GM23338 (cell line): ENCODE results near the gene OARD1. TPM values are rescaled to one million over a fixed set of nuclear protein-coding genes. Genes with fewer than 3 reads are reported as not detected.

Experiments used
- ATAC-seq: fragments of 200-7000 bp; cut with Tn5 transposase; 3 replicates; pipeline ENCODE4 v1.9.1; 2020
- DNase-seq: peaks from one replicate; pipeline ENCODE4 v3.0.0-alpha.2; 2015; ENCODE audit warnings: low spot score
- H2AFZ ChIP-seq: fragments of 200-600 bp; sonication (generic); 2 replicates; pipeline ENCODE4 v1.8.0; 2016; ENCODE audit warnings: antibody characterized with exemption, mild to moderate bottlenecking, moderate library complexity
- H3F3A ChIP-seq: fragments of 200-600 bp; sonication (generic); replicated peaks from 2 replicates; pipeline ENCODE4 v1.8.0; 2017; ENCODE audit warnings: antibody characterized with exemption, mixed run types, low read depth
- H3K27ac ChIP-seq: fragments of 200-600 bp; sonication (generic); 2 replicates; pipeline ENCODE4 v1.6.1; 2016; ENCODE audit warnings: low read depth
- H3K27me3 ChIP-seq: fragments of 200-600 bp; sonication (generic); 2 replicates; pipeline ENCODE4 v1.8.0; 2016; ENCODE audit warnings: mild to moderate bottlenecking, mixed run types, moderate library complexity; ENCODE audit not compliant: insufficient read depth
- H3K36me3 ChIP-seq: fragments of 200-600 bp; sonication (generic); 2 replicates; pipeline ENCODE4 v1.8.0; 2016; ENCODE audit warnings: mild to moderate bottlenecking; ENCODE audit not compliant: insufficient read depth
- H3K4me1 ChIP-seq: fragments of 200-600 bp; sonication (generic); 2 replicates; pipeline ENCODE4 v1.8.0; 2016; ENCODE audit warnings: mild to moderate bottlenecking, moderate library complexity; ENCODE audit not compliant: insufficient read depth
- H3K4me2 ChIP-seq: fragments of 200-600 bp; sonication (generic); 2 replicates; pipeline ENCODE4 v1.7.1; 2017; ENCODE audit warnings: mixed run types
- H3K4me3 ChIP-seq: fragments of 200-600 bp; sonication (generic); 2 replicates; pipeline ENCODE4 v1.6.1; 2016; ENCODE audit warnings: mixed run types
- H3K79me2 ChIP-seq: fragments of 200-600 bp; sonication (generic); replicated peaks from 2 replicates; pipeline ENCODE4 v1.8.0; 2017; ENCODE audit warnings: mild to moderate bottlenecking; ENCODE audit not compliant: insufficient read depth
- H3K9me2 ChIP-seq: fragments of 200-600 bp; sonication (generic); 2 replicates; pipeline ENCODE4 v1.8.0; 2017; ENCODE audit not compliant: insufficient read depth
- H4K20me1 ChIP-seq: fragments of 200-600 bp; sonication (generic); replicated peaks from 2 replicates; pipeline ENCODE4 v1.8.0; 2017; ENCODE audit warnings: mild to moderate bottlenecking; ENCODE audit not compliant: insufficient read depth
- H3K27ac Mint-ChIP-seq: 2 replicates; pipeline ENCODE4 v1.8.0; 2020; ENCODE audit warnings: inconsistent platforms, mild to moderate bottlenecking, moderate library complexity, mixed read lengths
- H3K27me3 Mint-ChIP-seq: 3 replicates; pipeline ENCODE4 v1.8.0; 2022; ENCODE audit warnings: low read depth, mild to moderate bottlenecking, moderate library complexity, mixed read lengths, inconsistent platforms; ENCODE audit not compliant: insufficient read depth, poor library complexity
- H3K36me3 Mint-ChIP-seq: 3 replicates; pipeline ENCODE4 v1.8.0; 2021; ENCODE audit warnings: low read depth, mild to moderate bottlenecking, inconsistent platforms, moderate library complexity, mixed read lengths
- H3K4me1 Mint-ChIP-seq: 3 replicates; pipeline ENCODE4 v1.8.0; 2020; ENCODE audit warnings: mild to moderate bottlenecking, inconsistent platforms, mixed read lengths
- H3K4me3 Mint-ChIP-seq: 3 replicates; pipeline ENCODE4 v1.8.0; 2021; ENCODE audit warnings: moderate library complexity, mild to moderate bottlenecking, inconsistent platforms, mixed read lengths
- H3K9me3 Mint-ChIP-seq: 3 replicates; pipeline ENCODE4 v1.8.0; 2020; ENCODE audit warnings: moderate library complexity, mild to moderate bottlenecking, inconsistent platforms, mixed read lengths
- CREB1 ChIP-seq: fragments of 250-450 bp; sonication (Bioruptor Pico); IDR thresholded peaks from 2 replicates; pipeline ENCODE4 v1.5.0; 2020; ENCODE audit warnings: low read depth, mild to moderate bottlenecking, moderate library complexity
- ETS1 ChIP-seq: IDR thresholded peaks from 2 replicates; pipeline ENCODE4 v1.6.1; 2016; ENCODE audit warnings: antibody characterized with exemption
- EZH2 ChIP-seq: fragments of 200-600 bp; sonication (generic); IDR thresholded peaks from one replicate; pipeline ENCODE4 v1.8.0; 2017; ENCODE audit warnings: antibody characterized with exemption, mild to moderate bottlenecking, low read depth; ENCODE audit not compliant: unreplicated experiment
- EZH2phosphoT487 ChIP-seq: fragments of 200-600 bp; sonication (generic); IDR thresholded peaks from one replicate; pipeline ENCODE4 v1.8.1; 2018; ENCODE audit warnings: antibody characterized with exemption; ENCODE audit not compliant: unreplicated experiment
- JUNB ChIP-seq: IDR thresholded peaks from one replicate; pipeline ENCODE4 v1.6.1; 2016; ENCODE audit warnings: antibody characterized with exemption; ENCODE audit not compliant: unreplicated experiment
- NANOG ChIP-seq: IDR thresholded peaks from 2 replicates; pipeline ENCODE4 v1.6.1; 2016; ENCODE audit warnings: antibody characterized with exemption, borderline replicate concordance
- POLR2AphosphoS5 ChIP-seq: IDR thresholded peaks from 2 replicates; pipeline ENCODE4 v1.6.1; 2016; ENCODE audit warnings: antibody characterized with exemption, low read depth
- REST ChIP-seq: IDR thresholded peaks from one replicate; pipeline ENCODE4 v1.6.1; 2018; ENCODE audit warnings: antibody characterized with exemption; ENCODE audit not compliant: unreplicated experiment
- STAT1 ChIP-seq: IDR thresholded peaks from one replicate; pipeline ENCODE4 v1.6.1; 2016; ENCODE audit warnings: antibody characterized with exemption; ENCODE audit not compliant: unreplicated experiment
- ZNF114 ChIP-seq: fragments of 250-450 bp; sonication (Bioruptor Pico); IDR thresholded peaks from 2 replicates; pipeline ENCODE4 v1.5.0; 2020; ENCODE audit warnings: mild to moderate bottlenecking, moderate library complexity
- ZNF331 ChIP-seq: fragments of 250-450 bp; sonication (Bioruptor Pico); IDR thresholded peaks from 2 replicates; pipeline ENCODE4 v1.5.0; 2020; ENCODE audit warnings: low read depth, mild to moderate bottlenecking, moderate library complexity
- polyA plus RNA-seq: library from polyadenylated mRNA; unstranded; fragments of >200 nt; fragmentation: Nextera tagmentation; extraction: Ambion mirVana; gene quantifications from 2 replicates; pipeline ENCODE4 v1.2.1, GENCODE V29; 2016
- total RNA-seq: library from RNA; depleted of rRNA; stranded (reverse); fragments of >200 nt; shearing (Covaris generic); gene quantifications from 2 replicates; pipeline ENCODE4 v1.2.3, GENCODE V29; 2014
- TF ChIP-seq, protein P1 (sequence below): fragments of 250-450 bp; sonication (Bioruptor Pico); IDR thresholded peaks from 2 replicates; pipeline ENCODE4 v1.5.0; 2020; ENCODE audit warnings: mild to moderate bottlenecking, moderate library complexity
- TF ChIP-seq, protein P2 (sequence below), 2 experiments: fragments of 200-600 bp in 1 of 2; sonication (generic) in 1 of 2; conservative IDR thresholded peaks; 2 replicates each; pipeline versions ENCODE4 v1.5.1 to v1.6.1; 2016 to 2017; ENCODE audit warnings: antibody characterized with exemption in 2 of 2, low read depth in 2 of 2, mild to moderate bottlenecking in 2 of 2, moderate library complexity in 1 of 2

OARD1 gene
- total and polyA plus RNA-seq, 2 experiments from 2014 or later: 25.9 to 60.8 TPM

- TF ChIP-seq ZNF114 (CRISPR knock-in tag): no peak
- no peak for TF ChIP-seq NANOG
Observed at GRCh38 chr6:41064841-41065240, 7.3 kb downstream of the OARD1 start (continued).

DNA sequence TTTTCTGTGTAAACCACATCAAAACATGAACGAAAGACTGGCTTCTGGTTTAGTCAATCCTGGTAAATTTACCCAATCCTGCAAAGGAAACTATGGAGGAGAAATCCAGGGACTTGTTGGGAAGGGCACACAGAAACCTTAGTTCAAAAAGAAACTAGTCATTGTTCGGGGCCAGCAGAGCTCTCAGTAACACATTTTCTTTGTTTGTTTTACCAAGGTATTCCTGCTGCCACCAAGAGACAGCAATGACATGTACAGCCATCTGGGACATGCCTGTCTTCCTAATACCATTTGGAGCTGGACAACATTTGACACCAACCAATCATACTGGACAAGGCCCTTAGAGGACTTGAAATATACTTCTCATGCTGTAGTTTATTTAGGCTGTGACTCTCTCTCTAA is 8.3 kb downstream of the OARD1 start:
- Histone ChIP-seq H3K36me3 (peaks cover 16% of the 10 kb centered on the region; the same call in 1 of the 2 replicates), H2AFZ (no peak overlapping the region), H3K27me3 (no peaks in the 10 kb centered on the region), H3F3A (no peaks in the 10 kb centered on the region), H3K9me2 (no peaks in the 10 kb centered on the region; the same call in 1 of the 2 replicates), H3K4me3 (no peak overlapping the region), H3K4me1 (no peaks in the 10 kb centered on the region), H3K4me2 (no peak overlapping the region), H3K27ac (no peak overlapping the region), H4K20me1 (no peaks in the 10 kb centered on the region), H3K79me2 (no peaks in the 10 kb centered on the region)
- Mint-ChIP-seq H3K4me3 (no peak overlapping the region), H3K27me3 (no peaks in the 10 kb centered on the region), H3K9me3 (no peaks in the 10 kb centered on the region), H3K4me1 (peaks cover 7% of the 10 kb centered on the region), H3K27ac (no peak overlapping the region), H3K36me3 (peaks cover 38% of the 10 kb centered on the region)
- ATAC-seq: no peak
- no peak for DNase-seq
- TF ChIP-seq, protein P1, sequence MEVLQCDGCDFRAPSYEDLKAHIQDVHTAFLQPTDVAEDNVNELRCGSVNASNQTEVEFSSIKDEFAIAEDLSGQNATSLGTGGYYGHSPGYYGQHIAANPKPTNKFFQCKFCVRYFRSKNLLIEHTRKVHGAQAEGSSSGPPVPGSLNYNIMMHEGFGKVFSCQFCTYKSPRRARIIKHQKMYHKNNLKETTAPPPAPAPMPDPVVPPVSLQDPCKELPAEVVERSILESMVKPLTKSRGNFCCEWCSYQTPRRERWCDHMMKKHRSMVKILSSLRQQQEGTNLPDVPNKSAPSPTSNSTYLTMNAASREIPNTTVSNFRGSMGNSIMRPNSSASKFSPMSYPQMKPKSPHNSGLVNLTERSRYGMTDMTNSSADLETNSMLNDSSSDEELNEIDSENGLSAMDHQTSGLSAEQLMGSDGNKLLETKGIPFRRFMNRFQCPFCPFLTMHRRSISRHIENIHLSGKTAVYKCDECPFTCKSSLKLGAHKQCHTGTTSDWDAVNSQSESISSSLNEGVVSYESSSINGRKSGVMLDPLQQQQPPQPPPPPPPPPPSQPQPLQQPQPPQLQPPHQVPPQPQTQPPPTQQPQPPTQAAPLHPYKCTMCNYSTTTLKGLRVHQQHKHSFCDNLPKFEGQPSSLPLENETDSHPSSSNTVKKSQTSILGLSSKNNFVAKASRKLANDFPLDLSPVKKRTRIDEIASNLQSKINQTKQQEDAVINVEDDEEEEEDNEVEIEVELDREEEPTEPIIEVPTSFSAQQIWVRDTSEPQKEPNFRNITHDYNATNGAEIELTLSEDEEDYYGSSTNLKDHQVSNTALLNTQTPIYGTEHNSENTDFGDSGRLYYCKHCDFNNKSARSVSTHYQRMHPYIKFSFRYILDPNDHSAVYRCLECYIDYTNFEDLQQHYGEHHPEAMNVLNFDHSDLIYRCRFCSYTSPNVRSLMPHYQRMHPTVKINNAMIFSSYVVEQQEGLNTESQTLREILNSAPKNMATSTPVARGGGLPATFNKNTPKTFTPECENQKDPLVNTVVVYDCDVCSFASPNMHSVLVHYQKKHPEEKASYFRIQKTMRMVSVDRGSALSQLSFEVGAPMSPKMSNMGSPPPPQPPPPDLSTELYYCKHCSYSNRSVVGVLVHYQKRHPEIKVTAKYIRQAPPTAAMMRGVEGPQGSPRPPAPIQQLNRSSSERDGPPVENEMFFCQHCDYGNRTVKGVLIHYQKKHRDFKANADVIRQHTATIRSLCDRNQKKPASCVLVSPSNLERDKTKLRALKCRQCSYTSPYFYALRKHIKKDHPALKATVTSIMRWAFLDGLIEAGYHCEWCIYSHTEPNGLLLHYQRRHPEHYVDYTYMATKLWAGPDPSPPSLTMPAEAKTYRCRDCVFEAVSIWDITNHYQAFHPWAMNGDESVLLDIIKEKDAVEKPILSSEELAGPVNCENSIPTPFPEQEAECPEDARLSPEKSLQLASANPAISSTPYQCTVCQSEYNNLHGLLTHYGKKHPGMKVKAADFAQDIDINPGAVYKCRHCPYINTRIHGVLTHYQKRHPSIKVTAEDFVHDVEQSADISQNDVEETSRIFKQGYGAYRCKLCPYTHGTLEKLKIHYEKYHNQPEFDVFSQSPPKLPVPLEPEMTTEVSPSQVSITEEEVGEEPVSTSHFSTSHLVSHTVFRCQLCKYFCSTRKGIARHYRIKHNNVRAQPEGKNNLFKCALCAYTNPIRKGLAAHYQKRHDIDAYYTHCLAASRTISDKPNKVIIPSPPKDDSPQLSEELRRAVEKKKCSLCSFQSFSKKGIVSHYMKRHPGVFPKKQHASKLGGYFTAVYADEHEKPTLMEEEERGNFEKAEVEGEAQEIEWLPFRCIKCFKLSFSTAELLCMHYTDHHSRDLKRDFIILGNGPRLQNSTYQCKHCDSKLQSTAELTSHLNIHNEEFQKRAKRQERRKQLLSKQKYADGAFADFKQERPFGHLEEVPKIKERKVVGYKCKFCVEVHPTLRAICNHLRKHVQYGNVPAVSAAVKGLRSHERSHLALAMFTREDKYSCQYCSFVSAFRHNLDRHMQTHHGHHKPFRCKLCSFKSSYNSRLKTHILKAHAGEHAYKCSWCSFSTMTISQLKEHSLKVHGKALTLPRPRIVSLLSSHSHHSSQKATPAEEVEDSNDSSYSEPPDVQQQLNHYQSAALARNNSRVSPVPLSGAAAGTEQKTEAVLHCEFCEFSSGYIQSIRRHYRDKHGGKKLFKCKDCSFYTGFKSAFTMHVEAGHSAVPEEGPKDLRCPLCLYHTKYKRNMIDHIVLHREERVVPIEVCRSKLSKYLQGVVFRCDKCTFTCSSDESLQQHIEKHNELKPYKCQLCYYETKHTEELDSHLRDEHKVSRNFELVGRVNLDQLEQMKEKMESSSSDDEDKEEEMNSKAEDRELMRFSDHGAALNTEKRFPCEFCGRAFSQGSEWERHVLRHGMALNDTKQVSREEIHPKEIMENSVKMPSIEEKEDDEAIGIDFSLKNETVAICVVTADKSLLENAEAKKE: no peak
- TF ChIP-seq POLR2AphosphoS5 (no peak), STAT1 (no peak), EZH2 (no peak), EZH2phosphoT487 (no peak), REST (no peak), CREB1 (no peak), ZNF114 (CRISPR knock-in tag) (no peak), JUNB (no peak), ZNF331 (no peak), NANOG (no peak), ETS1 (no peak)
- TF ChIP-seq, protein P2, sequence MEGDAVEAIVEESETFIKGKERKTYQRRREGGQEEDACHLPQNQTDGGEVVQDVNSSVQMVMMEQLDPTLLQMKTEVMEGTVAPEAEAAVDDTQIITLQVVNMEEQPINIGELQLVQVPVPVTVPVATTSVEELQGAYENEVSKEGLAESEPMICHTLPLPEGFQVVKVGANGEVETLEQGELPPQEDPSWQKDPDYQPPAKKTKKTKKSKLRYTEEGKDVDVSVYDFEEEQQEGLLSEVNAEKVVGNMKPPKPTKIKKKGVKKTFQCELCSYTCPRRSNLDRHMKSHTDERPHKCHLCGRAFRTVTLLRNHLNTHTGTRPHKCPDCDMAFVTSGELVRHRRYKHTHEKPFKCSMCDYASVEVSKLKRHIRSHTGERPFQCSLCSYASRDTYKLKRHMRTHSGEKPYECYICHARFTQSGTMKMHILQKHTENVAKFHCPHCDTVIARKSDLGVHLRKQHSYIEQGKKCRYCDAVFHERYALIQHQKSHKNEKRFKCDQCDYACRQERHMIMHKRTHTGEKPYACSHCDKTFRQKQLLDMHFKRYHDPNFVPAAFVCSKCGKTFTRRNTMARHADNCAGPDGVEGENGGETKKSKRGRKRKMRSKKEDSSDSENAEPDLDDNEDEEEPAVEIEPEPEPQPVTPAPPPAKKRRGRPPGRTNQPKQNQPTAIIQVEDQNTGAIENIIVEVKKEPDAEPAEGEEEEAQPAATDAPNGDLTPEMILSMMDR (conservative IDR thresholded peaks at IDR 0.05; ENCODE audit: low read depth in 2 of 2): no peak
